ENCODE data around the gene HBG1. TPM values are rescaled to one million over a fixed set of nuclear protein-coding genes. Genes with fewer than 3 reads are reported as not detected.

Gene HBG1
- total and polyA plus RNA-seq, 2 experiments from 2014 or later = not detected

DNA sequence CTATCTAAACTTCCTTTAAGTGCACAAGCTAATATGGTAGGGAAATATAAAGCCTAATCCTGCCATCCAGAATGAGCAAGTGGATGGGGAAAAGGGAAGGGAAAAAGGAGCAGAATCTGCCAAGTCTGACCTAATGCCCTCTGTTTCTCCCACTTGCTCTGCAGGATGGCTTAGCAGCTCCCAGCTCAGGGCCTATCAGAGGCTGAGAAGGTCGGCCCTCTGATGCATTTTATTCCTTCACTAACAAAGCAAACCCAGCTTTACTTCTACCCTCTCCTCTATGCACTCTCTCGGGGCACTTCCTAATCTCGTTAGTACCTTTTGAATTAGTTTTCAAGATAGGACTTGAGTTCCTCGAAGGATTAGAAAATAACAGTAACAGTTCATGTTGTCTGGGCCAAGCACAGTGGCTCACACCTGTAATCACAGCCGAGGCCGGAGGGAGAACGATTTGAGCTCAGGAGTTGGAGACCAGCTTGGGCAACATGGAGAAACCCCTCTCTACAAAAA lies 39.2 kb downstream of the HBG1 start:
- Histone ChIP-seq H3K4me1 (ENCODE audit: insufficient read depth) (0 out of 2 replicates have a peak, but pooled peaks cover 7% of the 10 kb centered on the region), H3K9me2 (ENCODE audit: insufficient read depth) (peaks cover 6% of the 10 kb centered on the region; the same call in 1 of the 2 replicates), H2AFZ (peak overlapping the region; percentile 12; the same call in 1 of the 2 replicates), H3K79me2 (replicated peaks; ENCODE audit: insufficient read depth) (no peaks in the 10 kb centered on the region), H3K4me3 (no peak overlapping the region), H3K27ac (ENCODE audit: low read depth) (no peak overlapping the region), H3K27me3 (ENCODE audit: insufficient read depth) (no peaks in the 10 kb centered on the region), H3K36me3 (ENCODE audit: insufficient read depth) (no peaks in the 10 kb centered on the region), H3K4me2 (no peak overlapping the region), H4K20me1 (replicated peaks; ENCODE audit: insufficient read depth) (no peaks in the 10 kb centered on the region), H3F3A (replicated peaks; ENCODE audit: low read depth) (no peaks in the 10 kb centered on the region)
- ATAC-seq (no peak; the same call in 2 of the 3 replicates), DNase-seq (ENCODE audit: low spot score) (no peak)
- Mint-ChIP-seq H3K9me3 (no peaks in the 10 kb centered on the region; the same call in 2 of the 3 replicates), H3K27me3 (ENCODE audit: insufficient read depth, low read depth, poor library complexity) (peaks cover 4% of the 10 kb centered on the region), H3K4me3 (no peak overlapping the region), H3K36me3 (ENCODE audit: low read depth) (no peaks in the 10 kb centered on the region), H3K27ac (no peak overlapping the region), H3K4me1 (0 out of 3 replicates have a peak, but pooled peaks cover 7% of the 10 kb centered on the region)
- no peak for TF ChIP-seq CTCF (conservative IDR thresholded peaks at IDR 0.05; ENCODE audit: low read depth in 2 of 2)
- TF ChIP-seq NANOG (IDR thresholded peaks at IDR 0.05; ENCODE audit: borderline replicate concordance) = no peak
- TF ChIP-seq ZNF331 (CRISPR knock-in tag; IDR thresholded peaks at IDR 0.05; ENCODE audit: low read depth) = no peak
- no peak for TF ChIP-seq ZNF114 (CRISPR knock-in tag; IDR thresholded peaks at IDR 0.05)
- TF ChIP-seq ZNF462 (CRISPR knock-in tag; IDR thresholded peaks at IDR 0.05) = no peak
- TF ChIP-seq EZH2phosphoT487 (IDR thresholded peaks at IDR 0.05; ENCODE audit: unreplicated experiment) = no peak
- TF ChIP-seq EZH2 (IDR thresholded peaks at IDR 0.05; ENCODE audit: low read depth, unreplicated experiment) = no peak
- no peak for TF ChIP-seq STAT1 (IDR thresholded peaks at IDR 0.05; ENCODE audit: unreplicated experiment)
- no peak for TF ChIP-seq POLR2AphosphoS5 (IDR thresholded peaks at IDR 0.05; ENCODE audit: low read depth)
- no peak for TF ChIP-seq CREB1 (CRISPR knock-in tag; IDR thresholded peaks at IDR 0.05; ENCODE audit: low read depth)
- TF ChIP-seq JUNB (IDR thresholded peaks at IDR 0.05; ENCODE audit: unreplicated experiment) = no peak
- TF ChIP-seq, protein P1, sequence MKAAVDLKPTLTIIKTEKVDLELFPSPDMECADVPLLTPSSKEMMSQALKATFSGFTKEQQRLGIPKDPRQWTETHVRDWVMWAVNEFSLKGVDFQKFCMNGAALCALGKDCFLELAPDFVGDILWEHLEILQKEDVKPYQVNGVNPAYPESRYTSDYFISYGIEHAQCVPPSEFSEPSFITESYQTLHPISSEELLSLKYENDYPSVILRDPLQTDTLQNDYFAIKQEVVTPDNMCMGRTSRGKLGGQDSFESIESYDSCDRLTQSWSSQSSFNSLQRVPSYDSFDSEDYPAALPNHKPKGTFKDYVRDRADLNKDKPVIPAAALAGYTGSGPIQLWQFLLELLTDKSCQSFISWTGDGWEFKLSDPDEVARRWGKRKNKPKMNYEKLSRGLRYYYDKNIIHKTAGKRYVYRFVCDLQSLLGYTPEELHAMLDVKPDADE (IDR thresholded peaks at IDR 0.05) = no peak

All from GM23338 (cell line).